Putamen (tissue), 1 donor: ENCODE measurements around the gene CDC25B.
A peak's percentile ranks its signal among the peaks of the same experiment; 100 is the strongest.
"Not testable (repeated sequence)": the region's sequence is repeated elsewhere in the genome, so short reads cannot be mapped to it uniquely, and the experiment has no call there.

ENCODE experiments used
- DNase-seq: peaks from one replicate; pipeline ENCODE4 v3.0.0-alpha.2; 2016; ENCODE audit warnings: low spot score

Gene CDC25B

DNA sequence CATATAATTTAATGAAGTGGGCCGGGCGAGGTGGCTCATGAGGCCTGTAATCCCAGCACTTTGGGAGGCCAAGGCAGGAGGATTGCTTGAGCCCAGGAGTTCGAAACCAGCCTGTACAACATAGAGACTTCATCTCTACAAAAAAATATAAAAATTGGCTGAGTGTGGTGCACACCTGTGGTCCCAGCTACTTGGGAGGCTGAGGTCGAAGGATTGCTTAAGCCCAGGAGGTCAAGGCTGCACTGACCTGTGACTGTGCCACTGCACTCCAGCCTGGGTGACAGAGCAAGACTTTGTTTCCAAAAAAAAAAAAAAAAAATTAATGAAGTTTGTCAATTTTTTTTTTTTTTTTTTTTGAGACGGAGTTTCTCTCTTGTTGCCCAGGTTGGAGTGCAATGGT is 33.8 kb downstream of the CDC25B start:
- not testable (repeated sequence) for DNase-seq

- DNase-seq = no peak
Observed at GRCh38 chr20:3836132-3836531, 40.0 kb downstream of the CDC25B start.

- no peak for DNase-seq
Observed at GRCh38 chr20:3839328-3839727, 43.2 kb downstream of the CDC25B start.

DNA sequence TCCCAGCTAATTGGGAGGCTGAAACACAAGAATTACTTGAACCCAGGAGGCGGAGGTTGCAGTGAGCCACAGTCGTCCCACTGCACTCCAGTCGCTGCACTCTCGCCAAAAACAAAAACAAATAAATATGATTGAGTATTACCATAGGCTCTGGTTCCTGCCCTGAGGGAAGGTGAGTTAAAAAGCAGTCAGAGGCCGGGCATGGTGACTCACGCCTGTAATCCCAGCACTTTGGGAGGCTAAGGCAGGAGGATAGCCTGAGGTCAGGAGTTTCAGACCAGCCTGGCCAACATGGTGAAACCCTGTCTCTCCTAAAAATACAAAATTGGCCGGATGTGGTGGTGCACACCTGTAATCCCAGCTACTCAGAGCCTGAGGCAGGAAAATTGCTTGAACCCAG is 44.1 kb downstream of the CDC25B start:
- DNase-seq = not testable (repeated sequence)

GRCh38 chr20:3842348-3842930 is 46.3 kb downstream of the CDC25B start:
- DNase-seq = no peak

- DNase-seq = no peak
Observed at GRCh38 chr20:3843490-3843889, 47.4 kb downstream of the CDC25B start.

DNA sequence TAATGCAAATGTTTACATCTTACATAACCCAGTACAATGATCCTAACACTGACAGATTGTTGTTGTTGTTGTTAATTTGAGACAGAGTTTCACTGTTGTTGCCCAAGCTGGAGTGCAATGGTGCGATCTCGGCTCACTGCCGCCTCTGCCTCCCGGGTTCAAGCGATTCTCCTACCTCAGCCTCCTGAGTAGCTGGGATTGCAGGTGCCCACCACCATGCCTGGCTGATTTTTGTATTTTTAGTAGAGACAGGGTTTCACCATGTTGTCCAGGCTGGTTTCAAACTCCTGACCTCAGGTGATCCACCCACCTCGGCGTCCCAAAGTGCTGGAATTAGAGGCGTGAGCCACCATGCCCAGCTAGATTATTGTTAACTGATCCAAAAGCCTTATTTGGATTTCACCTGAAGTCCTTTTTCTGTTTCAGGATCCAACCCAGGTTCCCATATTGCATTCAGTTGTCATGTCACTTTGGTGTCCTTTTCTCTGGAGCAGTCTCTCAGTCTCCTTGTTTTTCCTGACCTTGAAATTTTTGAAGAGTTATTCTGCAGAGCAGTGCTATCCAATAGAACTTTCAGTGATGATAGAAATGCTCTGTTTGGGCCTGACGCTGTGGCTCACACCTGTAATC is 48.0 kb downstream of the CDC25B start:
- not testable (repeated sequence) for DNase-seq

- DNase-seq = no peak
Observed at GRCh38 chr20:3846378-3846739, 50.2 kb downstream of the CDC25B start.

GRCh38 chr20:3846740-3847428 is 50.8 kb downstream of the CDC25B start, which contains the start of gene MAVS:
MAVS (plus strand) TSS chr20:3846834; CDS start chr20:3854625, 7,791 bp downstream.
- peak; percentile 88 for DNase-seq

DNA sequence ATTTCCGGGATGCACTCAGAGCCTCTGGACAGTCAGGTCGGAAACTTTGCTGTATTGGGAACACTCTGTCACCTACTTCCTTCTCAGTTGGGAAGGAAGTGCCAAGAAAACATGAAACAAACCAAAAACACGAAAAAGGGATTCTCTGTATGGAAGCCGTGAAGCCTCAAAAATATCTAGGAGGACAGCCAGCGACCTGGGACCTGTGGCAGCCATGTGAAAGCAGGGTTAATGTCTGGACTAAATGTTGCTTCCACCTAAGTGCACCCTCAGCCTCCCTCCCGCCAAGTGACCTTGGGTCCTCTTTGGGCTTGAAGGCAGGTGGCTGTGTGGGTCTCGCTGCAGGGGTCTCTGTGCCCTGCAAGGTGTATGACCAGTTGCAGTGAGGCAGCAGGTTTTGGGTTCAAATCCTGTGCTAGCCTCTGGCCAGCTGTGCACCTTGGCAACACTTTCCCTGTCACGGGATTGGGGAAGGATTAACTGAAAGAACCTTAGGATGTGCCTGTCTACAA is 51.4 kb downstream of the CDC25B start:
- peak; percentile 20 for DNase-seq

DNA sequence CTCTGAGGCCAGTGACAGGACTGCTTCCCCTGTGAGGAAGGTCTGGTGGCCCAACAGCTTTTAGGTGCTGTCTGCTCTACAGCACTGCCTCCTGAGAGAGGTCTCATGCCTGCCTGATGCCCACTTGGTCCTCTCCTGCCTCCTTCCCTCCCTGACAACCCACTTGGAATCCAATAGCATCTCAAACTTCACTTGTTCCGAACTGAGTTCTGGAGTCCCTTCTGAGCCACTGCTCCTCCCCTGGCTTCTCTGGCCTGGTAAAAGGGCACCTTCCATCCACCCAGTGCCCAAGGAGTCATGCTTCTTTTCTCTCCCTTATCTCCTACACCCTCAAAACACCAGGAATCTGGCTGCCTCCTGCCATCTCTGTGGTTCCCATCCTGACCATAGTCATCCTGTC is 52.5 kb downstream of the CDC25B start:
- DNase-seq = no peak

DNA sequence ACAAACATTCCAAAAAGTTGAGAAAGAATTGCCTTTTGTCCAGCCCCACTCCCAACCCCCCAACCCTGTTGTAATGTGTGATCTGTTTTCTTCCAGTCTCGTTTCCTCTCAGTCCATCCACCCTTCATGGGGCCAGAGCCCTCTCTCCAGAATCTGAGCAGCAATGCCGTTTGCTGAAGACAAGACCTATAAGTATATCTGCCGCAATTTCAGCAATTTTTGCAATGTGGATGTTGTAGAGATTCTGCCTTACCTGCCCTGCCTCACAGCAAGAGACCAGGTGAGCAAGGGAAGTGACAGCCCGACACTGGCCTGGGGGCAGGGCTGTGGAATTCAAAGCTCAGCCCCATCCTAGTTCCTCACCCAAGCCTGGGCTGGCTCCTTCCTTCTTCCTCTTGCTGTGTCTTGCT is 58.4 kb downstream of the CDC25B start:
- no peak for DNase-seq
